Effector CD8-positive, alpha-beta T cell (primary cell): ENCODE results near the gene LIMS3.
"Not testable (repeated sequence)": the region's sequence is repeated elsewhere in the genome, so short reads cannot be mapped to it uniquely, and the experiment has no call there.

Experiments used
- DNase-seq: peaks from one replicate; lab custom pipeline; 2025; lab: John Stamatoyannopoulos, UW

LIMS3 gene

DNA sequence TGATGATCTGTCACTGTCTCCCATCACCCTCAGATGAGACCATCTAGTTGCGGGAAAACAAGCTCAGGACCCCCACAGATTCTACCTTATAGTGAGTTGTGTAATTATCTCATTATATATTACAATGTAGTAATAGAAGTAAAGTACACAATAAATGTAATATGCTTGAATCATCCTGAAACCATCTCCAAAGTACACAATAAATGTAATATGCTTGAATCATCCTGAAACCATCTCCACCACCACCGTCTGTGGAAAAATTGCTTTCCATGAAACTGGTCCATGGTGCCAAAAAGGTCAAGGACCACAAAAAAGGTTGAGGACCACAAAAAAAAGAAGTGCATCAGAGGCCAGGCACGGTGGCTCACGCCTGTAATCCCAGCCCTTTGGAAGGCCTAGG, 29.3 kb downstream of the LIMS3 start:
- not testable (repeated sequence) for DNase-seq

DNA sequence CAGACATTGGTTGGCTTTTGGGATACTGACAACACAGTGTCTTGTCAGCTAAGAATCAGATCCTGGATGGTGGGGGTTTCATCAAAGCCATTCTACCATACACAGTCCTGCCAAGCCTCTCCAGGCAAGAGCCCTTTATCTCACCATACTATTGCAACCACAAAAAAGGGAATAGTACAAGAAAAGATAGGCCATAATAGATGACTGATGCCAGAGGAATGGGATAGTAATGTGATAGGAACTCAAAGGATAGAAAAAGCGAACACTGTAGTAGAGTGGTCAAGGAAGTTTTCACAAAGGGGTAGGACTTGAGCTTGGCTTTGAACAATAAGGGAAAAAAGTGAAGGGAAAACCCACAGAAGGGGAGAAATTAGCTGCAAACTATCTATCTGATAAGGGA, 30.7 kb downstream of the LIMS3 start:
- DNase-seq, result not testable (repeated sequence)

GRCh38 chr2:109936534-109936933, 38.0 kb downstream of the LIMS3 start:
- DNase-seq, result not testable (repeated sequence)

DNA sequence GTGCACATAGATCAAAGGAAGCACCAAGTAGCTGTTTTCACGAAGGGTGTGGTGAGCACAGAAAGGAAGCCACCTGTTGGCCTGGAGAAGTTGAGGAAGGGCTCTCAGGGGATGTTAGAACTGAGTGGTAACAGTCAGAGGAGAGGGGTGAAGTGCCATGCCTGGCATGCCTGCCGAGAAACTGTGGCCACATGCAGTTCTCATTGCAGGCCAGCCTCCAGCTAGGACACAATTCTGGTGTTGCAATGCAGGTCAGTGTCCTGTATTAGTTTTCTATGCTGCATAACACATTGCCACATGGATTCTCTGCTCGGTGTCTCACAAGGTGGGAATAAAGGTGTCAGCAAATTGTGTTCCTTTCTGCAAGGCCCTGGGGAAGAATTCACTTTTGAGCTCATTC, 46.9 kb downstream of the LIMS3 start:
- not testable (repeated sequence) for DNase-seq

GRCh38 chr2:109947262-109947958, 48.9 kb downstream of the LIMS3 start:
- not testable (repeated sequence) for DNase-seq

- DNase-seq, result not testable (repeated sequence)
These were observed 49.6 kb downstream of the LIMS3 start for GRCh38 chr2:109947959-109948520.

DNA sequence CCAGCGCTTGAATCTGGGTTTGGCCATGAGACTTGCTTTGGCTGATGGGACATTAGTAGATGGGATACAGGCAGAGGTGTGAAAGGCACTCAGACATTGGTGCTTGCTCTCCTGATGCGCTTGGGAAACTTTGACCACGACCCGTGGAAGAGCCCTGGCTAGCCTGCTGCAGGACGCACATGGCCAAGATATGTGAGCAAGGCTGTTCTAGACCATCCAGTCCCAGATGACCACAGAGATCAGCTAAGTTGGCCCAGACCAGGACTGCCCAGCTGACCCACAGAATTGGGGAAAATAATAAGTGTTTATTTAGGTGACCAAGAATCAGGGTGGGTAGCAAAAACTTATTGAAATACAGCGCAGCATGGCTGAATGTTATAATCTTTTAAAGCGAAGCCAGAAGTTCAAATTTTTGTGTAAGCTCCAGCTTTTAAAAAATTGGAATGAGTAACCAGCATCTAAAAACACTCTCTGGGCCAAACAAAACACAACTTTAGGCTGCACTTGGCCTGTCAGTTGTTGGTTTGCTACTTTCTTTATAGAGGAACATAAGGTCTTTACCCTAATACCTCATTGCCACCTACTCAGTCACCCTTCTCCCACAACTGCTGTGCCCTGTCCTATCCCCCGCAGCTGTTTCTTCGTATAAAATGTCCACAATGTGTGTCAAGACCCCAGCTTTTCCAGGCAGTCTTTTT, 51.8 kb downstream of the LIMS3 start:
- not testable (repeated sequence) for DNase-seq

GRCh38 chr2:109963942-109964341, 65.5 kb downstream of the LIMS3 start:
- not testable (repeated sequence) for DNase-seq

DNA sequence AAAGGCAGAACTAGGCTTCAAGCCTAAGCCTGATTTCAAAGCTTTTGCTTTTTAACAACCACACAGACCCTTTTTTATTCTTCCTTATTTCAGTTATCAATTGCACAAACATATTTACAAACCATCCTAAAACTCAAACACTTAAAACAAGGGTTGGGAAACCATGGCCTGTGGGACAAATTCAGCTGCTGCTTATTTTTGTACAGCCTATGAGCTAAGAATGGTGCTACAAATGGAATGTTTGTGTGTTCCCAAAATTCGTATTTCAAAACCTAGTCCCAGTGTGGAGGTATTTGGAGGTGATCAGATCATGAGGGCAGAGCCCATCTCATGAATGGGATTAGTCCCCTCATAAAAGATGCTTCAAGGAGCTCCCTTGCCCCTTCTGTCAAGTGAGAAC, 67.0 kb downstream of the LIMS3 start:
- DNase-seq, result not testable (repeated sequence)

GRCh38 chr2:109966107-109966736, 67.7 kb downstream of the LIMS3 start:
- DNase-seq, result not testable (repeated sequence)

DNA sequence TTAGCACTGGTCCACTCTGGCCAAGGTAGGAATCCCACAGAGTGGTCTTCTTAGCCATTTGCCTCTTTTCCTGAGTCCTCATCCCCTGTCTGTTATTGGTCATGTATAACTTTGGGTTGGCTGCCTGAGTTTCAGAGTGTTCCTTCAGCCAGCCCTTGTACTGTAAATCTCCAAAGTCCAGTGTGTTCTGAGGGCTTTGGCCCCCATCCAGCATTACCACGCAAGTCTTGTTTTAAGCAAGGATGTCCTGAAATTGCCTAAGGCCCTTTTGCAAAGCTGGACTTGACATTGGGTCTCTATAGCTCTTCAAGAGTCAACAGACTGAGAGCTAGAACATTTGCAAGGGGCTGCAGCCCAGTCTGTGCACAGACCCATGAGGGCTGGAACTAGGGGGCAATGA, 68.4 kb downstream of the LIMS3 start:
- DNase-seq, result not testable (repeated sequence)

GRCh38 chr2:109969864-109970263, 71.4 kb downstream of the LIMS3 start:
- not testable (repeated sequence) for DNase-seq

GRCh38 chr2:109971710-109972109, 73.2 kb downstream of the LIMS3 start:
- DNase-seq, result not testable (repeated sequence)
